Stimulated activated CD4-positive, alpha-beta T cell treated with anti-CD3 and anti-CD28 coated beads, Interleukin-4, amount 100 ng/mL, for 24 hours (primary cell): ENCODE measurements around the gene ZCCHC14.

Experiments
- DNase-seq: peaks from one replicate; pipeline ENCODE4 v3.0.0-alpha.2; 2020

Gene ZCCHC14

DNA sequence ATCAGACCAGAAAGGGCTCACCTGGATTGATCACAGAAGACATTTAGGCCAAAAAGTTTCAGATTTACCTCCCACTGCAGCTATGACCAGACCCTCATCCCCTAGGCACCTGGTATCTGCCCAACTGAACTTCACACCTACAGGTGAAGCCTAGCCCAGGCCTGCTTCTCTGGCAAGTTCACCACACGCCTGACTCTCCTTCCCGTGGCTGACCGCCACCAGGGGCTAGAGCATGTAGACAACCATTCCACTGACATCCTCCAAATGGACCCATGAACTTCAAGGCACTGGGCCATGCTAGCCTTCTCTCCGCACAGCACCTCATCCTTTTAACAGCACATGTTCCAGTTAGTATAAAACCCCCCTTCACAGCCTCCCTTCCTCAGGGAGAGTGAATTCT lies 18.8 kb downstream of the ZCCHC14 start:
- no peak for DNase-seq

DNA sequence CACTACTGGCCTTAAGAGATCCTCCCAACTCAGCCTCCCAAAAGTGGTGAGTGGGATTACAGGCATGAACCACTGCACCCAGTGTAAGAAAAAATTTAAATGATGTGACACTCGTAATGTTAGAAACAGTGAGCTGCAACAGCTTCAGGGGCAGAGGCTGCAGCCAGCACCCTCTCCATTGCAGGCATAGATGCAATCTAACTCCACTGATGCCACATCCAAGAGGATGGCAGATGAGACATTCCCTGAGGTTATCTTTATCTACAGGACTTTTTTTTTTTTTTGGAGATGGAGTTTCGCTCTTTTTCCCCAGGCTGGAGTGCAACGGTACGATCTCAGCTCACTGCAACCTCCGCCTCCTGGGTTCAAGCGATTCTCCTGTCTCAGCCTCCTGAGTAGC lies 19.9 kb downstream of the ZCCHC14 start:
- no peak for DNase-seq

DNA sequence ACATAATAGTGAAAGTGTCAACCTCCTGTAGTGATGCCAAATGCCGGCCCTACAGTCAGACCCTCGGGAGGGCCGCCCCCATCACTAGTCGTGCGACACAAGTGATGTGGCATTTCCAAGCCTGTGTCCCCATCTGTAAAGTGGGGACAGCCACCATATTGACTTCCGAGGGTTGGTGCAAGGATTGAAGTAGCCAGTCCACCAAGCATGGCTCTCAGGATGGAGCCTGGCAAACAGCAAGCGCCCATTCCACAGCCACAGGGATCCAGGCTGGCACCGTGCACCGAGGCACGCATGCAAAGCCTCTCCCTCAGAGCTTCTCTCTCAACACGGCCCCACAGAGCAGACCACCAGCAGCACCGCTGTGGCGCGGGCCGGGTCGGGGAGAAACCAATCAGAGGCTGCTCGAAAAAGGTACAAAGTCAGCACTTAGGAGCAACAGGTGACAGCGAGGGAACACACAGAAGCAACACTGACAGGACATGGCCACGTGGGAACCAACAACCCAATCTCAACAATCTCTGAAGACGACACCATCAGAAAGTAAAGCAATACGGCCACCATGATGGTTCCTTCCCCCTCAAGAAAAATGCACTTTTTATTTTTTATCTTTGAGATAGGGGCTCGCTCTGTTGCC lies 20.6 kb downstream of the ZCCHC14 start:
- DNase-seq = no peak

DNA sequence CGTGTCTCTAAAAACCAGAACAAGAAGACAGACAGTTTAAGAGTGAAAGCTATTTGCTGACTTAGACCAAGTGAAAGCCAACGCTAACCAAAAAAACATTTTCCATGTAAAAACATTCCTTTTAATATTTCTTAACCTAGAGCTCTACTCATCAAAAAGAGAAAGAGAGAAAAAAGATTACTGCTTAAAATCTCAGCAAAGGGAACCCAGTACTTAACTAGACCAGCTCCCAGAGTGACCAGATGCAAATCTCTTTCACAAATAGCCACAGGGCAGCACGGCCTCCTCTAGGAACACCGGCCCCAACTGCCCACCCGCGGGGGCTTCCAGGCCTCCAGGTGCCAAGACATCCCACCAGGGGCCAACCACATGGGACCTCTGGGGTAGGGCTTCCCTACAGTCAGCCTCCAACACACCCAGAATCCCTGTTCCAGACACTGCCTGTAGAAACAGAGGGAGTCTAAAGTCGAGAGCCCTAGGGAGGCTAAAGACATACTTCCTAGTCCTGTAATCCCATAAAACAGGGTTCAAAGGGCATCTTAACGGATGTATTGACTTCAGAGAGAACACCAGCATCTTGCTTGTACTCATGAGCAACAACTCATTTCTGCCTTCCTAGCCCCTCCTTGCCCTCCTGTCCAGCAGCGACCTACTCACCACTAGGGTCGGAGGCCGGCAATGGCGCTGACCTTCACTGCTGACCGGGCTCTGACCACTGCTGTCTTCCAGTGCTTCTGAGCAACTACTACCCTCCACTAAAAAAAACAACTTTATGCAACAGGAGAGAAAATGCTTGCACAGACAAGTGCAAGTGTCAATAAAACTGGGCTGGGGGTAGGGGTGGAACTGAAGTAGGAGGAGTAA lies 21.3 kb downstream of the ZCCHC14 start:
- no peak for DNase-seq

DNA sequence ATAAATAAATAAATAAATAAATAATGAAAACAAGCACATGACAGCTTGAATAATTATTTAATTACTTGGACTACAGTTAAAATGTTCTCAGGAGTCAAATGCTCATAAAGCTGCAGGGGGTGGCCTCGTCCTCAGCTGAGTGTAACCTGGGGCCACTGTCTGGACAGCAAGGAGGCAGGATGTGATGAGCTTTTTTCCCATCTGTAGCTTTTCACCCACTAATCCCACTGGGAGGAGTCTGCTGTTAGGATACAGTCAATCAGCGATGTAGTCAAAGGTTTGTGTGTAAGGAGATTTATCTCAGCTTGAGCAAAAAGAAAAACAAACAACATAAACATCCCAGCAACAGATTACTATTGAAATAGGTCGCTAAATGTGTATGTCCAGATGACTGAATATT lies 22.5 kb downstream of the ZCCHC14 start:
- no peak for DNase-seq

DNA sequence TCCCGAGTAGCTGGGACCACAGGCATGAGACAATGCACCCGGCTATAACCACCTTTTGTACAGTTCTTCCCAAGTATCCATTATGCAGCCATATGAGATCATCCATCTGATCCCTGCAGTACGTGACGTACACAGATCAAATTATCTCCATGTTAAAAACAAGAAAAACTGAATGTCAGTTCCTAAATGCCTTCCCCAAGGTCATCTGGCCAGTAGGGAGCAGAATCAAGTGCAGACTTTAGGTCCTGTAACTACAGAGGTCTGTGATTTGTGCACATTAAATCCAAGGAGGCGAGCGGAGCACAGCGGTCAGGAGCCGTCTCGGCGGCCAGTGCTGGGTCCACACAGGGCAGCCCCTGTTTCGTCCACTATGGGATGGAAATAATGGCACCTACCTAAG lies 23.7 kb downstream of the ZCCHC14 start:
- DNase-seq = no peak

DNA sequence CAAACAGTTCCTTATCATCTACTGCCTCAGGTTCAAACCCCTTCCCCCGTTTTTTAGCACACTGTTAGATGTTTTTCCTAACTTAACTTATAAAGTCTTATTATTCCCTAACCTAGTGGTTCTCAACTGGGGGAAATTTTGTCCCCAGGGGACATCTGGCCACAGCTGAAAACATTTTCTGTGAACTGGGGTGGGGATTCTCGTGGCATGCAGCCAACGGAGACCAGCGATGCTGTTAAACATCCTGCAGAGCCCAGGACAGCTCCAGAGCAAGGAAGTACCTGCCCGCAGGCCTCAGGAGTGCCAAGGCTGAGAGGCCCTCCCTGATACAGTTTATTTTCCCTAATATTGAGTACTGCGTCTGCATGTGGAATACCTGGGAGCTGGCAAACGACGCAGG lies 24.3 kb downstream of the ZCCHC14 start:
- no peak for DNase-seq

DNA sequence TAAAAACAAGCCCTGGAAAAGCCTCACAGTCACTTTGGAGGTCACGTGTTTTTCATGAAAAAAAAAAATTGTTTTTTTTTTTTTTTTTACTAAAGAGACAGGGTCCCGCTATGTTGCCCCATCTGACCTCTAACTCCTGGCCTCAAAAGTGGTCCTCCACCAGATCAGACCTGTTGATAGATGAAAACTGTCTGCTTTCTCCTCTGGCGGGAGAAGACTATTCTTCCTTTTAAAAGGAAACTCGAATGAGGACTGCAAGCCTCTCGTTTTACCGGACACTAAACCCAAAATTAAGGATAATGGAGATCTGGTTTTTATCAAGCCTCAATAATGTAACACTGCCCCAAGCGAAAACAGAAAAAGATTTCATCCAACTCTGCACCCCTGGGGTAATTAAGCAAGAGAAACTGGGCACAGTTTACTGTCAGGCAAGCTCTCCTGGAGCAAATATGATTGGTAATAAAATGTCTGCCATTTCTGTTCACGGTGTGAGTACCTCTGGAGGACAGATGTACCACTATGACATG lies 25.8 kb downstream of the ZCCHC14 start:
- no peak for DNase-seq

DNA sequence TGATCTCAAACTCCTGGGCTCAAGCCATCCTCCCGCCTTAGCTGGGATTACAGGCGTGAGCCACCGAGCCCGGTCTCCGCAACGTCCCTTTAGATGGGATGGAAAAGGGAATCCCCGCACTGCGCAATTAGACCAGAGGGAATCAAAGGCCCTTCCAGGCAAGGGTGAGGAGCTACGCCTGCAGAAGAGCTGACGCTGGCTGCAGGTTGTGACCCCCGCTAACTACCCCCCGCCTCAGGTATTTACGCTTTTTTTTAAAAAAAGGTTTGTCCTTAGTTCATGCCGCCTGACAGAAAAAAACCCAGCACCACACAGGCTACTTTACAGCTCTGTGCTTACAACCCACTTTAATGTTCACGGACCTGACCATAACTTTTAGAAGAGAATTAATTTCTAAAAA lies 26.9 kb downstream of the ZCCHC14 start:
- DNase-seq = no peak

DNA sequence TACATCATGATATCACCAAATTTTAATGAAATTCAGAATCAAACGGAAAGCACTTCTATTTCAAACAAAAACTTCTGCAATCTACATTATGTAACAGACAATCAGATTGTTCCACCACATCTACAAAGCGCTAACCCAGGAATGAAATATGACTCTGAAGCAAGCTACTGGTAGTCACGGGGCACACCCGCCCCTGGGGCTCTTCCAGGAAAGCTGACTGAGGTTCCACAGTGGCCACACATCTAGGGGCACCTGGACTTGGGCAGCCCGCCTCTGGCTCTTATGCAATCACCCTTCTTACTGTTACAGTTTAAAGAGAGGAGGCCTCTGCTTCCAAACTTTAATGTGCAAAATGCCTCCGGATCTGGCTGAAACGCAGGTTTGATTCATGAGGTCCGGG lies 27.5 kb downstream of the ZCCHC14 start:
- DNase-seq = no peak

DNA sequence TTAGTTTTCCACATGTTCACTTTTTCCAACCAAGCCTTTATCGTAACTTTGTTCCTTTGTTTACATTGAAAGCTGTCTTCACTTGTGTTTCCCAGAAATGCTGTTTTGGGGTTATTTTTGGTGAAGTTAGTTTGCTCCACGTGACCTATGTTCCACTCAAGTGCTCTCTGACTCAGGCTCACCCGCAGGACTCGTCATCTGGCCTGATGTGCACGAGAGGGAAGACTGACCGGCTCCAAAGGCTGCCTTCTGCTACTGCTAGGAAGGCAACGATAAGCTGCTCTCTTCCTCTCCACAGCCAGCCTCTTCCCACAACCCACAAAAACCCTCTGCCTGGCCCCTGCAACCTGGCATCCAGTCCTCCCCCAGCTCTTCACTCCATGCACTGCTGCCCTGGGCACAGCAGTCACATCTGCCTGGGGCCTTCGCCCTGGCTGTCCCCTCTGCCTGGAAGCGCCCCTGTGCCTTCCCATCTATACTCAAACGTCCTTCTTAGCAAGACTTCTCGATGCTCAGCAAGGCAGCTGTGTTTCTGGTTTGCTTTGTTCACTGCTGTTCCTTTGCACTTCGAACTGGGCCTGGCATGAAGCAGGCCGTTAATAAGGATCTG lies 28.0 kb downstream of the ZCCHC14 start:
- peak; percentile 56 for DNase-seq

DNA sequence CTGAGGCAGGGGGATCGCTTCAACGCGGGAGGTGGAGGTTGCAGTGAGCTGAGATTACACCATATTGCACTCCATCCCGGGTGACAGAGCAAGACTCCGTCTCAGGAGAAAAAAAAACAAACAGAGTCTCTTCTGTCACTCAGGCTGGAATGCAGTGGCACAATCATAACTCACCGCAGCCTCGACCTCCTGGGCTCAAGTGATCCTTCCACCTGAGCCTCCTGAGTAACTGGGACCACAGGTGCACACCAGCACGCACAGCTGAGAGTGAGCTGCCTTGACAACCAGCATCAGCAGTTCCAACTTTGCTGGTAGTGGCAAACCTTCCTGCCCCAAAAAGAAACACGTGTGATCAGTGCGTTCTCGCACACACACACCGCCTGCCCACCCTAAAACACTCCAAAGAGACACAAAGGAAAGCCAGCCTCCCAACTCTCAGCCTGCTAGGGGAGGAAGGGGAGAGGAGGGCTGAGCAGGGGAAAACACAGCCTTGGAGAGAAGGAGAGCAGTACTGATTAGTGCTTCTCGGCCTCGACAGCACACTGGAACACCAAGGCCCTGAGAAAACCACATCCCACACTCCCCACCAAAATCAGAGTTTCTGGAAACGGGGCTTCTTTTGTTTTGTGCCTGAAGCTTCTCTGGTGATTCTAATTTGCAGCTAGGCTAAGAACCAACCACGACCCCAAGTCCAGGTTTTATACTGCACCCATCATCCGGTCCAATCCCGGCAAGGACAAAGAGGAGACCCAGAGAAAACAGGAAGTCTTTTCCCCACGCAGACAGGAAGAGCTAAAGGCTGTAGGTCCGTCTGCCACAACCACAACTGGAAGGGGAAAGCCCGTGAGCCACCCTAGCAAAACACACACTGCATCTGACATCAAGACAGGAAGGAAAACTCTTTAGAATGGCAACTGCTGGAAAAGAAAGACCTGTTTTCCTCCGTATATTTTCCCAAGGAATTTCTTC lies 28.8 kb downstream of the ZCCHC14 start:
- DNase-seq = peak; percentile 54

DNA sequence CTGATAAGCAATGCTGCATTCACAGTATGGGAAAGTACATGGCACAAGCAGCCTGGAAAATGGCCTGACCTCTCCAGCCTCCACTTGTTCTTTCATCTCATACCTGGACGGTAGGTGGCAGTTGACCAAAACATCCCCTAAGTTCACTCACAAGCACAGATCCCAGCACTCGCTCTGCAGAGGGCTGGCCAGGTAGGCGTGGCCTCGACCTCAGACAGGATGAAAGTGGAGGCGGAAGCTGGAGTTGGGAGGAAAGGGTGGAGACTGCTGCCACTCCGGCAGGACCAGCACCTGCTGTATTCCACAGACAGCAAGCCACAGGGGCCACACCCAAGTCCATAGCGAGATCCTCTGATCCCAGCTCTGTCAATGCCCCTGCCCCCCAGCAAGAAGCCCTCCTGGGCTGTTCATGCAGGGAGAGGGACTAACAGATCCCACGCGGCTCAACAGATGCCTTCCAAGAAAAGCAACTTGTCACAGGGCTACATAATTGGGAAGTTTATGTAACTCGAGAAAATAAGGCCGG lies 31.3 kb downstream of the ZCCHC14 start:
- peak; percentile 15 for DNase-seq

DNA sequence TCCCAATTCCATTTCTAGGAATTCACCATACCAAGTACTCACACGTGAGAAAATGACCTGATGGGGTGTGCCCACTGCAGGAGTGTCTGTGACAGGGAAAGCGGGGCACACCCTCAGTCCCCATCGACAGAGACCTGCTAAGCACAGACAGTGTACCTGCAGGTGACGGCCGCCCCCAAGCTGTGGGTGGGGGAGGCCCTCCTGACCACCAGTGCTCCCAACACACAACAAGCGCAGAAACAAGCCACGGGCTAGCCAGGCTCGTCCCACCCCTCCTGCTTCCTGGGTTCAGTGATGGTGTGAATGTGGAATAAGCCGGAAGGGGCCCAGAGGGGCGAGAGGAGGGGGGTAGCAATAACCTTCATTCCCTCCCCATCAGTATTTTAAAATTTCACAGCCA lies 31.9 kb downstream of the ZCCHC14 start:
- no peak for DNase-seq

DNA sequence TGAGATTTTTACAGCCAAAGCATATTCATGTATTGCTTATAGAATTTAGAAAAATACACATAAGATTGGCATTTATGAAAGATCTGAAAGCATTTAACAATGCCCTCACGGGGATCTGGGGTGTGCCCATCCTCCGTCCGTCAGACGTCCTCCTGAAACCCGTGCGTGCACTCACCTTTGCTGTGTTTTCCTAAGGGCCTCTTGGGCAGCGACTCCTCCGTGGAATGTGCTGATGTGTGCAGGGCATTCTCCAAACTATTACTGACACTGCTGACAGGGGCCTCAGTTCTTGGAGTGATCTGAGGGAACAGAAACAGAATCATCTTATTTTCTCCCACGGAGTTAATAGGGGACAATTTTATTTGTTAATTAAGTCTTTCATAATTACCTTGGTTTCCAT lies 33.0 kb downstream of the ZCCHC14 start:
- DNase-seq = no peak

DNA sequence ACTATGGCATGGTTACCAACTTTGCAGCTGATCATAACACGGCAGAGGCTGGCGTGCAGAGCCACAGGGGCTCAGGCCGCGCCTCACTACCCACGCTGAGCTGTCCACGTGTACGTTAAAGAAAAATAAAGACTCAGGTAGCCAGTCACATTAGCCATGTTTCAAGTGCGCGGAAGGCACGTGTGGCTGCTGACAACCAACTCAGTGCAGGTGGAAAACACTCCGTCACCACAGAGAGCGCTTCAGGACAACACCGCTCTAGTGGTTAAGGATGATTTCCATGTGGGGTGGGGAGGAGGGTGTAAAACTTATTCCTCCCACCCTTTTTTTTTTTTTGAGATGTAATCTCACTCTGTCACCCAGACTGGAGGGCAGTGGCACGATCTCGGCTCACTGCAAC lies 33.8 kb downstream of the ZCCHC14 start:
- no peak for DNase-seq

DNA sequence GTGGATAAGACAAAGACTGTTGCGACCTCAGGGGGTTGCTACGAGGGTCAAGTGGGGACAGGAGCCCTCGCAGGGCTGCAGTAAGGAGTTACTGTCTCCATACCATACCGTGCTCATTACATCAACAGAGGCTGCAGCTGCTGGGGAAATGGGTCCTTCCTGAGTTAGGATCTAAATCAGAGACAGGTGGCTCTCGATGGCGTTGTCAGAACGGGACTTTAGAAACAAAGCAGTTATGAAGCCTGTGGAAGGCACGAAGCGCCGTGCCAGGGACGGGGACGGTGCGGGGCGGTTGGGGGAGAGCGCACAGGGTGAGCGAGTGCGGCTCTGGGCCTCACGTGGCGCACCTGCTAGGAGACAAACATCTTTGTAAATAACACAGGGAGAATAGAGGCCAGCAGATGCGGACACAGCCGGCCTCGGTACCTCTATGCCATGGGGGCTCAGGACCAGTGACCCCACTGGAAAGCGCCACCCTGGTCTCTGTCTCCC lies 34.4 kb downstream of the ZCCHC14 start:
- no peak for DNase-seq

DNA sequence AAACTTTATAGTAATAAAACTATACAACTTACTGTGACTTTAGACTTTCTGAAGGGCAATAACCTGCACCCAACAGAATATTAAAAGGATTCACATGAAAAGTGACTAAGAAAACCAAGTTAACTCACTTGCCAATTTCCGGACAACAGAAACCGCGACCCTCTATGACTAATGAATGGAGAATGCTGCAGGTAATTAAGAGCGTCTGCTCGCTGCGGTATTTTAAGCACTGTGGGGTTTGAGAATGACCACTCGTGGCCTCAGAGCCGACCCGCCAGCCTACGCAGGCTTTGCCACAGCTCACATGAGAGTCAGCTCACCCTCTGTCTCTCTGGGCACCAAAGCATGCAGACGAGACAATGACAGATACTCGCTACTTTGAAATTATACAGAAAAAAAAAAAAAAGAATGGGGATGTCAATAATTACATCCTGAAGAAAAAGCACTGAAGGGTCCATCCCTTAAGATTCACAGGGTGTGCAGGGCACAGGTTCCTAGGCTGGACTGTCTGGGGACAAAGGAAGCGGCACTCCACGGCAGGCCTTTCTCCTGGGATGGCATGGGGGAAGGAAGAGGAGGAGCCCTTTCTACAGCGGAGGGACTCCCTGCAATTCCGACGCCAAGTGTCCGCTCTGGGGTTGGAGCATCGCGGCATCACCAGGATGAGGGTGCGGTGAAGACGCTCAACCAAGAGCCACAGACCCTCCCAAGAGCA lies 35.0 kb downstream of the ZCCHC14 start:
- DNase-seq = peak; percentile 59

DNA sequence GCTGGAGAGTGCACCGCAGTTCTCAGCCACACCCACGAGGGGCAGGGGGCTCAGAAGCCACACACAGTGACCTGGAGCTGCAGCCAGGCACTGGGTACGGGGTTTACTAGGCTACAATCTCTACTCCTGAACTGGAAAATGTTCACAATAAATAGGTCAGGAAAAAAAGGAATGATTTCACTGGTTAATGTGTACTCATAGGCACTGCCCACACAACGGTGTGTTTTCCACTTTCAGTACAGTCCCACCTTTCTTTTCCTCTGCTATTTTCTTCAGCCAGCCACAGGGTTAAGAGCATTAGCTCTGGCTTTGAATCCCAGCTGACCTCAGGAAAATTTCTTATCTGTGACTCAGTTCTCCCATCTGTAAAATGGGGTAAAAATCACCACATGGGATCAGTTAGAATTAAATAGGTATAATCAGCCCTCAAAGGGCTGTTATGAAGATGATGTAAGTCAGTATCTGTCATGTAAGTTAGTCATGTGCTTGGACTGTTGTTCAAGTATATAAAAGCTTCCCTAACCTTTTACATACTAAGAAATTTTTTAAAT lies 35.7 kb downstream of the ZCCHC14 start:
- DNase-seq = no peak

DNA sequence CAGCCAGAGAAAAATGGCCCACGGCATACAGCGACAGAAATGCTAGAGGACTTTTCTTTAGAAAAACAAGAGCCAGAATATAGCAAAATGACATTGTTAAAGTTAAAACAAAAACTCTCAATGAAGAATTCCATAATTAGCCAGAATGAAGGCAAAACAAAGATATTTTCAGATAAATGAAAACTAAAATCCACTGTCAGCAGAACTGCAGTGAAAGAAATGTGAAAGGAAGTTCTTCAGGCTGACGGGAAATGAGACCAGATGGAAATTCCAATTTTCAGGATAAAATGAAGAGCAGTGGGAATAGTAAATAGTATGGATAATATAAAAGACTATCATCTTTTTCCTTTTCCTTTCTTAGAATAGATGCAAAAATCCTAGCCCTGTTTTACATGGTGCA lies 38.4 kb downstream of the ZCCHC14 start:
- DNase-seq = no peak

DNA sequence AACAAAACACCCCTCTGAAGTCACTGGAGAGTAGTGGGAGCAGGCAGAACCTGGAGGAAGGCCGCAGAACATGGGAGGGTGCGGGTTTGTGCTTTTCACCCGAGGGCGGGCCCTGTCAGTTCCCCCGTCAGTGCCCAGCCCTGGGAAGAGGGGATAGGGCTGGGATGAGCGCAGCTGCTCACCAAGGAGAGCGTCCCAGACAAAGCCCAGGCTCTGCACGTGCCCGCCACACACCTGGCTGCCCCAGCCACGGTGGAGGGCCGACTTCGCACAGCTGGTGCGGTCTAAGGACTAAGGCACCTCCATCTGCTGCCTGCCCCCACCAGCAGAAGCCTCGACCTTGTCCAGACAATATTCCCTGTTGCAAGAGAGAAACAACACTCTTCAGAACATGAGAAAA lies 39.5 kb downstream of the ZCCHC14 start:
- DNase-seq = no peak
